Tibial nerve (tissue), 3 donors: Measurements from ENCODE around the gene TLN1.

Experiments used
- POLR2A ChIP-seq, 2 donors: fragments of 450-650 bp; IDR thresholded peaks; one replicate each; pipeline ENCODE4 v1.6.1; 2017; ENCODE audit warnings: antibody characterized with exemption in 2 of 2, mild to moderate bottlenecking in 2 of 2, moderate library complexity in 2 of 2
- TF ChIP-seq, protein P1 (sequence below), 5 experiments: fragments of 200-600 bp in 3 of 5; fragments of 450-650 bp in 2 of 5; sonication (generic) in 3 of 5; IDR thresholded peaks; one replicate each; pipeline ENCODE4 v1.5.1; 2016 to 2019; ENCODE audit warnings: antibody characterized with exemption in 5 of 5, mild to moderate bottlenecking in 3 of 5, moderate library complexity in 2 of 5

DNA sequence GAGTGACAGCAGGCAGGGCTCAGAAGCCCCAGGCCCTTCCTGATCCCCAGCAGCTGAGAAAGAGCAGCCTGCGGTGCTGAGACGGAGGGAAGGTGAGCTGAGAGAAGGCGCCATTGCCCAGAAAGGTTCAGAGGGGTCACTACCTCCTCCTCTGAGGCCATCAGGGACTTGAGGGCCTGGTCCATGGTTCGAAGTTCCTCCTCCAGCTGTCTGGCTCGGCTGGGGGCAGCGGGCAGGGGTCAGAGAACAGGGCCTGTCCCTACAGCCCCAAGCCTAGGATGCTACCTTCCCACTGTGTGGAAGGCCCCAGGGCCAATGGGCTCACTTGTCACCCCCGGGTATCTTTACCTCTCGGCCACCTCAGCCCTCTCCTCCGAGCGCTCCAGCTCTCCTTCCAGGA lies 47.1 kb downstream of the TLN1 start:
- TF ChIP-seq, protein P1, sequence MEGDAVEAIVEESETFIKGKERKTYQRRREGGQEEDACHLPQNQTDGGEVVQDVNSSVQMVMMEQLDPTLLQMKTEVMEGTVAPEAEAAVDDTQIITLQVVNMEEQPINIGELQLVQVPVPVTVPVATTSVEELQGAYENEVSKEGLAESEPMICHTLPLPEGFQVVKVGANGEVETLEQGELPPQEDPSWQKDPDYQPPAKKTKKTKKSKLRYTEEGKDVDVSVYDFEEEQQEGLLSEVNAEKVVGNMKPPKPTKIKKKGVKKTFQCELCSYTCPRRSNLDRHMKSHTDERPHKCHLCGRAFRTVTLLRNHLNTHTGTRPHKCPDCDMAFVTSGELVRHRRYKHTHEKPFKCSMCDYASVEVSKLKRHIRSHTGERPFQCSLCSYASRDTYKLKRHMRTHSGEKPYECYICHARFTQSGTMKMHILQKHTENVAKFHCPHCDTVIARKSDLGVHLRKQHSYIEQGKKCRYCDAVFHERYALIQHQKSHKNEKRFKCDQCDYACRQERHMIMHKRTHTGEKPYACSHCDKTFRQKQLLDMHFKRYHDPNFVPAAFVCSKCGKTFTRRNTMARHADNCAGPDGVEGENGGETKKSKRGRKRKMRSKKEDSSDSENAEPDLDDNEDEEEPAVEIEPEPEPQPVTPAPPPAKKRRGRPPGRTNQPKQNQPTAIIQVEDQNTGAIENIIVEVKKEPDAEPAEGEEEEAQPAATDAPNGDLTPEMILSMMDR (IDR thresholded peaks at IDR 0.05) = no peak
- TF ChIP-seq POLR2A (IDR thresholded peaks at IDR 0.05) = no peak
